Measurements from ENCODE around the gene ENPP7. TPM values are rescaled to one million over a fixed set of nuclear protein-coding genes. Genes with fewer than 3 reads are reported as not detected.

The ENPP7 gene
- total RNA-seq, 1 donor from 2014 or later: 0.18 TPM

- ATAC-seq (no peak), DNase-seq (no peak)
- no peak for TF ChIP-seq CTCF (IDR thresholded peaks at IDR 0.05)
- no peak overlapping the region for H3K4me3 ChIP-seq
- peaks cover 8% of the 10 kb centered on the region for H3K4me1 ChIP-seq
- intact Hi-C loops (cut with DNase I): no loop called here
- no peaks in the 10 kb centered on the region for H3K9me3 ChIP-seq
- peaks cover 46% of the 10 kb centered on the region for H3K27me3 ChIP-seq (ENCODE audit: low read depth)
- no peak overlapping the region for H3K27ac ChIP-seq
- no peaks in the 10 kb centered on the region for H3K36me3 ChIP-seq
Observed at GRCh38 chr17:79740413-79740812, 9.7 kb downstream of the ENPP7 start.

- Histone ChIP-seq H3K4me1 (peaks cover 11% of the 10 kb centered on the region), H3K9me3 (no peaks in the 10 kb centered on the region), H3K27ac (no peak overlapping the region), H3K36me3 (no peaks in the 10 kb centered on the region), H3K4me3 (no peak overlapping the region), H3K27me3 (ENCODE audit: low read depth) (peaks cover 51% of the 10 kb centered on the region)
- DNase-seq: no peak
- peak in 1 of 2 donors; percentile 13 for ATAC-seq
- intact Hi-C loops (cut with DNase I): no loop called here
- no peak for TF ChIP-seq CTCF (IDR thresholded peaks at IDR 0.05)
Observed at GRCh38 chr17:79741401-79741750, 10.6 kb downstream of the ENPP7 start.

- intact Hi-C loops (cut with DNase I): no loop called here
- peak; percentile 73 for ATAC-seq
- Histone ChIP-seq H3K36me3 (no peaks in the 10 kb centered on the region), H3K27ac (no peak overlapping the region), H3K9me3 (no peaks in the 10 kb centered on the region), H3K4me1 (peaks cover 17% of the 10 kb centered on the region), H3K4me3 (no peak overlapping the region), H3K27me3 (ENCODE audit: low read depth) (peaks cover 56% of the 10 kb centered on the region)
- peak; percentile 94 for TF ChIP-seq CTCF (IDR thresholded peaks at IDR 0.05)
- peak; percentile 83 for DNase-seq
Observed at GRCh38 chr17:79741751-79742588, 11.2 kb downstream of the ENPP7 start.

GRCh38 chr17:79742589-79742918 is 11.8 kb downstream of the ENPP7 start:
- Histone ChIP-seq H3K36me3 (no peaks in the 10 kb centered on the region), H3K9me3 (no peaks in the 10 kb centered on the region), H3K4me3 (no peak overlapping the region), H3K4me1 (peaks cover 23% of the 10 kb centered on the region), H3K27ac (no peak overlapping the region), H3K27me3 (ENCODE audit: low read depth) (peaks cover 56% of the 10 kb centered on the region)
- intact Hi-C loops (cut with DNase I): no loop called here
- no peak for TF ChIP-seq CTCF (IDR thresholded peaks at IDR 0.05)
- DNase-seq: no peak
- no peak for ATAC-seq

- Histone ChIP-seq H3K27me3 (ENCODE audit: low read depth) (peaks cover 60% of the 10 kb centered on the region), H3K9me3 (no peaks in the 10 kb centered on the region), H3K4me3 (no peak overlapping the region), H3K36me3 (no peaks in the 10 kb centered on the region), H3K4me1 (peaks cover 26% of the 10 kb centered on the region), H3K27ac (no peak overlapping the region)
- DNase-seq (no peak), ATAC-seq (no peak)
- intact Hi-C loops (cut with DNase I): no loop called here
- TF ChIP-seq CTCF (IDR thresholded peaks at IDR 0.05): no peak
Observed at GRCh38 chr17:79742951-79743476, 12.3 kb downstream of the ENPP7 start.

All from lower lobe of right lung (tissue), 2 donors.